Measurements from ENCODE around the gene PLPP4.

The PLPP4 gene

GRCh38 chr10:120521880-120522279, 64.9 kb downstream of the PLPP4 start:
- Histone ChIP-seq H3K9ac (no peak overlapping the region), H3K4me3 (IDR thresholded peaks at IDR 0.05; ENCODE audit: insufficient read depth, low read depth, low read length) (no peak overlapping the region), H2AFZ (ENCODE audit: low read depth) (no peak overlapping the region), H3K27ac (no peak overlapping the region), H3K36me3 (ENCODE audit: insufficient read depth) (no peaks in the 10 kb centered on the region), H4K20me1 (ENCODE audit: insufficient read depth) (no peaks in the 10 kb centered on the region), H3K27me3 (ENCODE audit: insufficient read depth, low read depth) (no peaks in the 10 kb centered on the region), H3K4me1 (ENCODE audit: low read depth, poor library complexity, severe bottlenecking) (no peaks in the 10 kb centered on the region), H3K4me2 (no peak overlapping the region), H3K79me2 (ENCODE audit: insufficient read depth, low read depth) (no peaks in the 10 kb centered on the region)
- TF ChIP-seq CTCF (conservative IDR thresholded peaks at IDR 0.05; ENCODE audit: low read depth, low read length): no peak

- H4K20me1 ChIP-seq (ENCODE audit: insufficient read depth): no peaks in the 10 kb centered on the region
- H3K27ac ChIP-seq: no peak overlapping the region
- no peak overlapping the region for H3K4me3 ChIP-seq (IDR thresholded peaks at IDR 0.05; ENCODE audit: insufficient read depth, low read depth, low read length)
- no peak overlapping the region for H3K9ac ChIP-seq
- no peaks in the 10 kb centered on the region for H3K79me2 ChIP-seq (ENCODE audit: insufficient read depth, low read depth)
- H3K27me3 ChIP-seq (ENCODE audit: insufficient read depth, low read depth): no peaks in the 10 kb centered on the region
- H3K36me3 ChIP-seq (ENCODE audit: insufficient read depth): no peaks in the 10 kb centered on the region
- no peak for TF ChIP-seq CTCF (conservative IDR thresholded peaks at IDR 0.05; ENCODE audit: low read depth, low read length)
- no peak overlapping the region for H2AFZ ChIP-seq (ENCODE audit: low read depth)
- no peak overlapping the region for H3K4me2 ChIP-seq
- H3K4me1 ChIP-seq (ENCODE audit: low read depth, poor library complexity, severe bottlenecking): no peaks in the 10 kb centered on the region
Observed at GRCh38 chr10:120527691-120528090, 70.7 kb downstream of the PLPP4 start.

- H3K4me3 ChIP-seq (IDR thresholded peaks at IDR 0.05; ENCODE audit: insufficient read depth, low read depth, low read length): no peak overlapping the region
- no peak overlapping the region for H2AFZ ChIP-seq (ENCODE audit: low read depth)
- no peaks in the 10 kb centered on the region for H3K36me3 ChIP-seq (ENCODE audit: insufficient read depth)
- no peaks in the 10 kb centered on the region for H4K20me1 ChIP-seq (ENCODE audit: insufficient read depth)
- no peak for TF ChIP-seq CTCF (conservative IDR thresholded peaks at IDR 0.05; ENCODE audit: low read depth, low read length)
- no peaks in the 10 kb centered on the region for H3K4me1 ChIP-seq (ENCODE audit: low read depth, poor library complexity, severe bottlenecking)
- no peaks in the 10 kb centered on the region for H3K79me2 ChIP-seq (ENCODE audit: insufficient read depth, low read depth)
- no peaks in the 10 kb centered on the region for H3K27me3 ChIP-seq (ENCODE audit: insufficient read depth, low read depth)
- no peak overlapping the region for H3K27ac ChIP-seq
- H3K9ac ChIP-seq: no peak overlapping the region
- no peak overlapping the region for H3K4me2 ChIP-seq
Observed at GRCh38 chr10:120530699-120531098, 73.7 kb downstream of the PLPP4 start.

- Histone ChIP-seq H3K27ac (no peak overlapping the region), H3K4me3 (IDR thresholded peaks at IDR 0.05; ENCODE audit: insufficient read depth, low read depth, low read length) (no peak overlapping the region), H3K79me2 (ENCODE audit: insufficient read depth, low read depth) (no peaks in the 10 kb centered on the region), H4K20me1 (ENCODE audit: insufficient read depth) (no peaks in the 10 kb centered on the region), H3K4me2 (no peak overlapping the region), H3K36me3 (ENCODE audit: insufficient read depth) (no peaks in the 10 kb centered on the region), H3K4me1 (ENCODE audit: low read depth, poor library complexity, severe bottlenecking) (no peaks in the 10 kb centered on the region), H3K9ac (no peak overlapping the region), H2AFZ (ENCODE audit: low read depth) (no peak overlapping the region), H3K27me3 (ENCODE audit: insufficient read depth, low read depth) (no peaks in the 10 kb centered on the region)
- TF ChIP-seq CTCF (conservative IDR thresholded peaks at IDR 0.05; ENCODE audit: low read depth, low read length): no peak
Observed at GRCh38 chr10:120538091-120538490, 81.1 kb downstream of the PLPP4 start.

- no peak overlapping the region for H3K4me3 ChIP-seq (IDR thresholded peaks at IDR 0.05; ENCODE audit: insufficient read depth, low read depth, low read length)
- no peak overlapping the region for H3K9ac ChIP-seq
- no peaks in the 10 kb centered on the region for H4K20me1 ChIP-seq (ENCODE audit: insufficient read depth)
- no peaks in the 10 kb centered on the region for H3K79me2 ChIP-seq (ENCODE audit: insufficient read depth, low read depth)
- H2AFZ ChIP-seq (ENCODE audit: low read depth): no peak overlapping the region
- no peaks in the 10 kb centered on the region for H3K36me3 ChIP-seq (ENCODE audit: insufficient read depth)
- TF ChIP-seq CTCF (conservative IDR thresholded peaks at IDR 0.05; ENCODE audit: low read depth, low read length): no peak
- H3K4me1 ChIP-seq (ENCODE audit: low read depth, poor library complexity, severe bottlenecking): no peaks in the 10 kb centered on the region
- no peak overlapping the region for H3K27ac ChIP-seq
- no peak overlapping the region for H3K4me2 ChIP-seq
- H3K27me3 ChIP-seq (ENCODE audit: insufficient read depth, low read depth): no peaks in the 10 kb centered on the region
Observed at GRCh38 chr10:120539076-120539475, 82.0 kb downstream of the PLPP4 start.
